Common myeloid progenitor, CD34-positive (primary cell): Measurements from ENCODE around the gene RICTOR.

Source experiments
- CTCF ChIA-PET: fragments of 350-600 bp; sonication (Branson Sonifier 250); formaldehyde crosslinking; loops from one replicate; lab custom pipeline; 2021; ENCODE audit warnings: antibody characterized with exemption; lab: Charles Lee
- POLR2A ChIA-PET: fragments of 350-600 bp; sonication (Branson Sonifier 250); formaldehyde crosslinking; loops from one replicate; lab custom pipeline; 2021; ENCODE audit warnings: antibody characterized with exemption; lab: Charles Lee
- DNase-seq, 3 donors: peaks; one replicate each; pipeline versions ENCODE4 v3.0.0 to v3.0.0-alpha.2; 2013
- H3K27ac ChIP-seq, 2 experiments: 1 replicate in 1 of 2; 2 replicates in 1 of 2; pipeline ENCODE4 v1.7.0; 2013; ENCODE audit warnings: inconsistent platforms in 2 of 2, low read length in 2 of 2, mild to moderate bottlenecking in 2 of 2, low read depth in 1 of 2, moderate library complexity in 1 of 2; ENCODE audit not compliant: severe bottlenecking in 2 of 2, insufficient read depth in 1 of 2, poor library complexity in 1 of 2
- H3K27me3 ChIP-seq, 5 experiments: replicated peaks in 2 of 5; 1 replicate in 3 of 5; 2 replicates in 2 of 5; pipeline versions ENCODE4 v1.6.1 to v1.7.0; 2013; ENCODE audit warnings: low read length in 4 of 5, mild to moderate bottlenecking in 2 of 5, moderate library complexity in 2 of 5, inconsistent platforms in 1 of 5; ENCODE audit not compliant: insufficient read depth in 5 of 5, control insufficient read depth in 4 of 5
- H3K36me3 ChIP-seq, 4 experiments: 1 replicate in 2 of 4; 2 replicates in 2 of 4; pipeline versions ENCODE4 v1.6.1 to v1.7.0; 2013; ENCODE audit warnings: low read length in 3 of 4, control low read depth in 1 of 4, mild to moderate bottlenecking in 1 of 4; ENCODE audit not compliant: control insufficient read depth in 4 of 4, insufficient read depth in 4 of 4
- H3K4me1 ChIP-seq, 4 experiments: 1 replicate in 3 of 4; 2 replicates in 1 of 4; pipeline versions ENCODE4 v1.6.1 to v1.7.1; 2013; ENCODE audit warnings: low read length in 3 of 4, mild to moderate bottlenecking in 3 of 4, control low read depth in 1 of 4, inconsistent platforms in 1 of 4, moderate library complexity in 1 of 4; ENCODE audit not compliant: control insufficient read depth in 4 of 4, insufficient read depth in 4 of 4; ENCODE audit errors: control extremely low read depth in 1 of 4
- H3K4me3 ChIP-seq, 7 experiments: 1 replicate in 4 of 7; 2 replicates in 3 of 7; pipeline versions ENCODE4 v1.5.1 to v1.7.0; 2013; ENCODE audit warnings: mild to moderate bottlenecking in 7 of 7, low read length in 6 of 7, moderate library complexity in 6 of 7, inconsistent platforms in 2 of 7, low read depth in 2 of 7, control low read depth in 1 of 7; ENCODE audit not compliant: insufficient read depth in 4 of 7, control insufficient read depth in 1 of 7; ENCODE audit errors: extremely low read depth in 1 of 7
- H3K9me3 ChIP-seq, 5 experiments: 1 replicate in 4 of 5; 2 replicates in 1 of 5; pipeline versions ENCODE4 v1.6.1 to v1.7.1; 2013; ENCODE audit warnings: low read length in 4 of 5, mild to moderate bottlenecking in 2 of 5, inconsistent platforms in 1 of 5, low read depth in 1 of 5, moderate library complexity in 1 of 5; ENCODE audit not compliant: control insufficient read depth in 4 of 5, insufficient read depth in 2 of 5; ENCODE audit errors: control extremely low read depth in 1 of 5
- WGBS: methylation state at CpG from one replicate; pipeline ENCODE4 v1.1.5; 2013; ENCODE audit not compliant: insufficient coverage; 5-methylcytosine and 5-hydroxymethylcytosine counted together

The RICTOR gene

DNA sequence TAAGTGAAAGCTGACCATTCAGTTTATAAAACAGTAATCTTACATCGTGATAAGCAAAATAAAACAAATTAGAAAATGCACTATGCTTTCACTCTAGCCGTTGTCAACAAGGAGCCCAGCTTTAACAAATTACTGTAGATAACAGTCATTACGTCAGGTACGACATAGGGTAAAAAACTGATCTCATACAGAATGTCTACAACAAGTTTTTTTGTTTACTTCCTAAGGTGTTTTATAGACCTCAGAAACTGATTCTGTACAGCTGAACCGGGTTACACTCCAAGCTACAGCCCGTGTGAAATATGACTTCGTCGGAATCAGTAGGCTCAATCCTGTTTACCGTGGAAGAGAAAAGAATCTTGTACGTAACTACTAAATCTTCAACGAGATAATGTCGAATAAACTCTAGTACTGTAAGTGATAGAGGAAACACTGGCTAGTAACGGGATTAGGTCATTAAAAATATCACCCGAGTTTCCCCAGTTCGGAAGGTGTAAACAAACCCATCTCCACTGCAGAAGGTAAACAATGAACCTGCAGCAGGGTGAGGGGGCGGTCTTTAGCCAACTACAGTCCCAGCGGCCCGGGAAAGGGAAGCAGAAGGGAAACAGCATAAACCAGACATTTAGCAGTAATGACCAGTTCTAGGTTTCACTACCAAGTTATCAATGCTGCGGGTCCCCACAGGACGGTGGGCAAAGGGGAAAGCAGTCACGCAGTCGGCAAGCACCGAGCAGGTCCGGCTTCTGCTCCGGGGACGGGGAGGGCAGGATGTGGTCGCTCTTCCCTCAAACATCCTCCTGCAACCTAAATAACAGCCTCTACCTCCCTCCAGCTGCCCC, 1.1 kb downstream of the RICTOR start:
- WGBS: 5% methylated on average over 15 of the region's 27 CpGs
- ChIA-PET POLR2A (interaction anchor here (0.6 to 1.6 kb wide), 3 partner anchors 13 to 1684 kb away, joined by 3 to 4 read pairs (median 3); no protein-coding TSS in a partner anchor), CTCF (interaction anchor here (1.0 to 3.2 kb wide), 4 partner anchors 8 to 67 kb away, joined by 3 to 11 read pairs (median 5); no protein-coding TSS in a partner anchor)
- Histone ChIP-seq H3K27me3 (no peaks in the 10 kb centered on the region), H3K36me3 (peaks cover 0 to 16% (median 10%) of the 10 kb centered on the region in 4 experiments), H3K9me3 (no peaks in the 10 kb centered on the region), H3K27ac (peak overlapping the region; percentile 96 to 97), H3K4me3 (peak overlapping the region; percentile 82 to 97 (median 91)), H3K4me1 (peaks cover 14 to 43% (median 33%) of the 10 kb centered on the region in 4 experiments)
- peak; percentile 43 to 86 (median 82) for DNase-seq

DNA sequence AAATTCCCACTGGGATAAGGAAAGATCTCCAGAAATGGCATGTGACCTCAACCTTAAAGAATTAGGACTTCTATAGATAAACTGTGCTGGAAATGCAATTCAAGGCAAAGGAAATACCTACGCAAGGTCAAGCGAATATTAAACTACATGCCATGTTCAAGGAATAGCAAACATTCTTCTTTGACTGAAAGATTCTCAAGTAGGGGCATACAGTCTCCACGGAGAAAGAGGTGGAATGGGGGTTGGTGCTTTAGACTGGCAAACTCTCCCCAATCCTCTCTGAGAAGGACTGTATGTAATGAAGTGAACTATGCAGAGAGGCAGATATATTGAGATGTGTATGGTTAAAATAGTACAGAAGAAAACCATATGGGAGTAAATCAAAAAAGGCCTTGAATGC, 6.1 kb downstream of the RICTOR start:
- H3K27ac ChIP-seq: no peak overlapping the region
- no peaks in the 10 kb centered on the region for H3K27me3 ChIP-seq
- H3K4me3 ChIP-seq: no peak overlapping the region
- peaks cover 14 to 39% (median 27%) of the 10 kb centered on the region in 4 experiments for H3K36me3 ChIP-seq
- ChIA-PET POLR2A (no interaction called here), CTCF (no interaction called here)
- DNase-seq: no peak
- whole genome bisulfite sequencing: 100% methylated on average over 2 of the region's 3 CpGs
- peaks cover 4 to 16% (median 13%) of the 10 kb centered on the region in 4 experiments for H3K4me1 ChIP-seq
- peaks cover 0 to 17% (median 8%) of the 10 kb centered on the region in 5 experiments for H3K9me3 ChIP-seq

DNA sequence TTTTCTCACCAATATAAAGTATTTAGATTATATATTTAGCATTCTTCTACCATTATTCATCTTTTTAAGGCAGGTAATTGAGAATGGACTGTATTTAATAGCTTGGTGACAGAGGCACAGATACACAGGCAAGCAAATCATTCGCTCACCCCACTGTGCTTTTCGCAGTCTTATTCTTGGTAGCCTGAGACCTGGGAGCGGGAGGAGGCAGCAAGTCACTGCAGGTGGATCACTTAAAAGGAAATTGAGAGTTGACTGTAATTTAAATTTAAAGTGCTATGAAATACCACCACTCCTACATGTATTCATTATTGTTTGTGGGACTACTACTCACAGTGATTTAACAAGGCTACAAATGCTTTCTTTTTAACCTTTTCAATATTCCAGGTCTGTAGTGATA, 9.7 kb downstream of the RICTOR start:
- WGBS: 100% methylated on average over 1 of the region's 3 CpGs
- Histone ChIP-seq H3K27me3 (no peaks in the 10 kb centered on the region), H3K9me3 (peaks cover 0 to 17% (median 8%) of the 10 kb centered on the region in 5 experiments), H3K36me3 (peaks cover 14 to 36% (median 25%) of the 10 kb centered on the region in 4 experiments), H3K27ac (no peak overlapping the region), H3K4me3 (no peak overlapping the region), H3K4me1 (peaks cover 0 to 9% (median 3%) of the 10 kb centered on the region in 4 experiments)
- ChIA-PET POLR2A (no interaction called here), CTCF (interaction anchor here (1.6 kb wide), 1 partner anchor 59 kb away, joined by 6 read pairs; no protein-coding TSS in a partner anchor)
- no peak for DNase-seq

DNA sequence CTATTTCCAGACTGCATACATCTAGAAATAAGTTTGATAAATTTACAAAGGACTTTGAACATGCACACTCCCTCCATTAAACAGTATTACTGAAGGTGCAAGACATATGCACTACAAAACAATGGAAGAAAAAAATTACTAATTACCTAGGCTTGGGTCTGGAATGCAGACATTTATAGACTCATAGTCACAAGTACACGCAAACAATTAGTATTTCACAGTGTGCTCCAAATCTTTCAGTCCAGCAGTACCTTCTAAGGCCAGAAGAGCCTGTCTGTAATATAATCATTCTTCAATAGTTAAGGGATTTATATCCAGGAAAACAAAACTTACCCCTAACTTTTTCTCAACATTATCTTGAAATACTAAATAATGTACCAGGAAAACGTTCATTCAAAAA, 11.2 kb downstream of the RICTOR start:
- Histone ChIP-seq H3K36me3 (peaks cover 9 to 23% (median 18%) of the 10 kb centered on the region in 4 experiments), H3K27ac (no peak overlapping the region), H3K4me1 (peaks cover 0 to 20% (median 7%) of the 10 kb centered on the region in 4 experiments), H3K4me3 (no peak overlapping the region), H3K9me3 (peaks cover 0 to 17% (median 8%) of the 10 kb centered on the region in 5 experiments), H3K27me3 (no peaks in the 10 kb centered on the region)
- no peak for DNase-seq
- WGBS: 80% methylated on average over 1 of the region's 2 CpGs
- ChIA-PET POLR2A (no interaction called here), CTCF (interaction anchor here (1.6 kb wide), 1 partner anchor 57 kb away, joined by 6 read pairs; no protein-coding TSS in a partner anchor)

DNA sequence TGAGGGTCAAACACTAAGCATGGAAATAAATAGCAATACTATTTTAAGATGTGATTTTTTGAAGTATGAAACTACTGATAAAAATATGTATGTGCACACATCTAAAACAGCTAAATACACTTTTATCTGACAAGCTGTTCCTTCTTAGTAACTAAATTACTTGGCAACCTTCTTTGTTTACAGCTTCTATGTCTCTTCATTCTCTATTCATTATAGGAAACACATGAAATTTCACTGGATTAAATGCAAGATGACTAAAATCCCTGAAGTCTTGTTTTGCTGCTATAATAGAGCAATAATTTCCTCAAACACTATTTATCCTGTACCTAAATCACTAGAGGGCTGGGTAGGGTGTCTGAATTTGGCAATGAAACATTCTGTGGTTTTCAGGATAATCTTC, 11.7 kb downstream of the RICTOR start:
- Histone ChIP-seq H3K9me3 (peaks cover 0 to 17% (median 8%) of the 10 kb centered on the region in 5 experiments), H3K27me3 (no peaks in the 10 kb centered on the region), H3K27ac (peak overlapping the region in 1 of 2 experiments; percentile 10), H3K36me3 (peaks cover 9 to 22% (median 16%) of the 10 kb centered on the region in 4 experiments), H3K4me1 (peaks cover 0 to 21% (median 9%) of the 10 kb centered on the region in 4 experiments), H3K4me3 (no peak overlapping the region)
- DNase-seq: no peak
- CTCF ChIA-PET: interaction anchor here (0.6 to 1.7 kb wide), 4 partner anchors 10 to 91 kb away, joined by 3 to 4 read pairs (median 3); no protein-coding TSS in a partner anchor
- POLR2A ChIA-PET: interaction anchor here (0.6 kb wide), 1 partner anchor 1296 kb away, joined by 3 read pairs; no protein-coding TSS in a partner anchor

DNA sequence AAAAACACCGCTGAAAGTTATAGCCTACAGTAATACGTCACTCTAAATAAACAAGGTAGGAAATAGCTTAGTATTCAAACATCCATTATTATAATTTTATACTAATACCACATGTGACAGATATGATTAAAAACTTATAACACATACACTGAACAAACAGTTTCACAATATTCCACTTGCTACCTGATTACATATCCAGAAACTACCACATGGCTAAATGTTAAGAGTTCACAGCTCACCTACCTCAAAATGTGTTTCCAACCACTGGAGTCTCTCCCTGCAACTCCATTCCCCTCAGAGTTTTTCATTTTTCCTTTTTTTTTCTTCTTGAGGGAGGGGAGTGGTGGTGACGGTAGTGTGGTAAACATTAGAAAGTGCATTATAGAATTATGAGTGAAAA, 12.1 kb downstream of the RICTOR start:
- H3K4me3 ChIP-seq: no peak overlapping the region
- no peaks in the 10 kb centered on the region for H3K27me3 ChIP-seq
- ChIA-PET CTCF (interaction anchor here (0.6 to 1.7 kb wide), 4 partner anchors 11 to 91 kb away, joined by 3 to 4 read pairs (median 3); no protein-coding TSS in a partner anchor), POLR2A (interaction anchor here (0.6 kb wide), 1 partner anchor 1297 kb away, joined by 3 read pairs; no protein-coding TSS in a partner anchor)
- no peak for DNase-seq
- H3K36me3 ChIP-seq: peaks cover 9 to 20% (median 12%) of the 10 kb centered on the region in 4 experiments
- H3K27ac ChIP-seq: no peak overlapping the region
- peaks cover 0 to 15% (median 8%) of the 10 kb centered on the region in 5 experiments for H3K9me3 ChIP-seq
- WGBS: no CpG with 5 or more reads among the region's 3 CpGs
- H3K4me1 ChIP-seq: peaks cover 0 to 25% (median 11%) of the 10 kb centered on the region in 4 experiments
